IPS DF 4.7 (cell line): ENCODE results near the gene C8G.

Source experiments
- DNase-seq: peaks from one replicate; pipeline ENCODE4 v3.0.0-alpha.2; 2013; ENCODE audit warnings: low spot score; ENCODE audit errors: extremely low read depth

C8G gene

GRCh38 chr9:136981588-136982231 lies 36.7 kb downstream of the C8G start:
- DNase-seq, result no peak

- DNase-seq, result no peak
These were observed 37.4 kb downstream of the C8G start, which contains the start of gene LCNL1 for GRCh38 chr9:136982232-136983051. LCNL1 (plus strand) TSS chr9:136982993; CDS start chr9:136983587, 594 bp downstream.

- DNase-seq, result no peak
These were observed 38.1 kb downstream of the C8G start for GRCh38 chr9:136983167-136983566.

GRCh38 chr9:136983656-136984314 lies 38.7 kb downstream of the C8G start:
- DNase-seq, result no peak

GRCh38 chr9:136984464-136985026 lies 39.5 kb downstream of the C8G start:
- no peak for DNase-seq

- no peak for DNase-seq
These were observed 40.1 kb downstream of the C8G start for GRCh38 chr9:136985027-136985602.

GRCh38 chr9:136985853-136986252 lies 40.8 kb downstream of the C8G start:
- DNase-seq, result no peak

GRCh38 chr9:136988872-136989271 lies 43.8 kb downstream of the C8G start:
- DNase-seq, result no peak

- DNase-seq, result no peak
These were observed 45.3 kb downstream of the C8G start for GRCh38 chr9:136990242-136990911.

- DNase-seq, result no peak
These were observed 47.2 kb downstream of the C8G start, which contains the start of gene PAXX for GRCh38 chr9:136991993-136992818. PAXX (plus strand) TSS chr9:136992422; CDS start chr9:136992444, 22 bp downstream.

- no peak for DNase-seq
These were observed 47.9 kb downstream of the C8G start for GRCh38 chr9:136992819-136993369.

GRCh38 chr9:136994180-136994887 lies 49.3 kb downstream of the C8G start:
- DNase-seq, result no peak

- no peak for DNase-seq
These were observed 49.8 kb downstream of the C8G start for GRCh38 chr9:136994888-136995230.

GRCh38 chr9:136995362-136995761 lies 50.3 kb downstream of the C8G start:
- DNase-seq, result no peak

- DNase-seq, result no peak
These were observed 50.8 kb downstream of the C8G start for GRCh38 chr9:136995772-136996311.
